Stimulated activated CD4-positive, alpha-beta T cell treated with anti-CD3 and anti-CD28 coated beads, Interleukin-4, amount 100 ng/mL, for 4 hours (primary cell): ENCODE data around the gene DBP.
A peak's percentile ranks its signal among the peaks of the same experiment; 100 is the strongest.
"Not testable (repeated sequence)": the region's sequence is repeated elsewhere in the genome, so short reads cannot be mapped to it uniquely, and the experiment has no call there.

Experiments used
- DNase-seq, 2 experiments: peaks; one replicate each; pipeline ENCODE4 v3.0.0-alpha.2; 2020

The DBP gene

GRCh38 chr19:48636859-48637448 lies at the start of gene DBP:
DBP (minus strand) TSS chr19:48637379; CDS start chr19:48636994, 385 bp downstream.
- DNase-seq, result no peak

- not testable (repeated sequence) for DNase-seq
These were observed 49.5 kb upstream of the DBP start for GRCh38 chr19:48686637-48687036.

GRCh38 chr19:48686088-48686487 lies 48.9 kb upstream of the DBP start:
- DNase-seq, result no peak

GRCh38 chr19:48685583-48685982 lies 48.4 kb upstream of the DBP start:
- no peak for DNase-seq

DNA sequence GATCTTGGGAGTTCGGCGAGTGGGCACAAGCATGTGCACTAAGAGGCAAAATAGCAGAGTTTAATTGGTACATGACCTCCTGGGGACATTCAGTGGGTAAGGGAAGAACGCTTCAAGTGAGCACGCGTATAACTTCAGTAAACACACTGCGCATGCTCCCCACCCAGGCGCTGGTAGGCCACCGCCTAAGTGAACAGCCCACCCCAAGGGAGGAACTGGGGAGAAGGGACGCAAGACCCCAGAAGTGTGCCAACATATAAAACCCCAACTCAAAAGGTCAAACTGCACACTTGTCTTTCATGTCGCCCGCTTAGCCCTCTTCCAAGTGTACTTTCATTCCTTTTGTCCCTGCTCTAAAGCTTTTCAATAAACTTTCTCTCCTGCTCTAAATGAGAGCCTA lies 46.2 kb upstream of the DBP start:
- DNase-seq, result peak; percentile 23 to 37

DNA sequence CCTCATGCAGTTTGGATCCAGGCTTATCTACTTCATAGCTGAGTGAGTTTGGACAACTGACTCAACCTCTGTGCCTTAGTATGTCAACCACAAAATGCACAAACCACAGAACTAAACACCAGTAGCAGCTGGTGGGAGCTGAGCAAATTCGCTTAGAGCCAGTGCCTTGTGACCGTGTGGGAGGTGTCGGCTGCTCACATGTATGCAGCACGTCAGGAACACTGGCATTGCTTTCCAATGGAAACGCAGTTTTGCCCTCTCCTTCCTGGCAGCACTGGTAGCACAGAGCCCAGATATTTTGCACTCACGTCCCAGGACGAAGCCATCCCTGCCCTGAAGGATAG lies 43.9 kb upstream of the DBP start:
- no peak for DNase-seq

- no peak for DNase-seq
These were observed 43.4 kb upstream of the DBP start for GRCh38 chr19:48680436-48681126.

DNA sequence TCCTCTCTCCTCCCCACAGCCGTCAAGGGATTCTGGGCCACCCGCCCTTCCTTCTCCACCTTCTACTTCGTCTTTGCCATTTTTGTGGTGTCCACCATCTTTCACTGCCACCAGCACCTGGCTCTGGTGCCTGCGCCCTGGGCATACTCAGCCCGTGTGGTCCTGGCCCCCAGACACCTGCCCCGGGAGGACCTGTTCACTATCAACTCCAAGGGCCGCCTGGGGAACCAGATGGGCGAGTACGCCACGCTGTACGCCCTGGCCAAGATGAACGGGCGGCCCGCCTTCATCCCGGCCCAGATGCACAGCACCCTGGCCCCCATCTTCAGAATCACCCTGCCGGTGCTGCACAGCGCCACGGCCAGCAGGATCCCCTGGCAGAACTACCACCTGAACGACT lies 42.8 kb upstream of the DBP start:
- DNase-seq, result not testable (repeated sequence)

DNA sequence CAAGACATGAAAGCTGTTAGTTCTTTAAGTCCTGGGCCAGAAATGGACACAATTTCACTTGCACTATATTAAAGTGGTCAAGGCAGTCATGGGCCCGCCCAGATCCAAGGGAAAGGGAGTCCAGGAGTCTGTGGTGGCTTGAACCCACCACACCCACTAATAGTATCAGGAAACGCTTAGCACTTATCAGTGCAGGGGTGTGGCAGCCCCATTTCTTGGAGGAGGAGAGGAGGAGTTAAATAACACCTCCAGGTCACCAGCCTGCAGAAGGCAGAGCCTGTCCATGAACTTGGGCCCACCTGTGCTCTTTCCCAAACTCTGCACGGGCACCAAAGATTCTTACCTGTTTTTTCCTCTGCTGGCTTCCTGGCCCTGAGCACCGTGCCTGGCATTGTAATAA lies 41.0 kb upstream of the DBP start:
- no peak for DNase-seq

GRCh38 chr19:48676887-48677286 lies 39.7 kb upstream of the DBP start:
- DNase-seq, result no peak

- no peak for DNase-seq
These were observed 39.3 kb upstream of the DBP start for GRCh38 chr19:48676487-48676886.

DNA sequence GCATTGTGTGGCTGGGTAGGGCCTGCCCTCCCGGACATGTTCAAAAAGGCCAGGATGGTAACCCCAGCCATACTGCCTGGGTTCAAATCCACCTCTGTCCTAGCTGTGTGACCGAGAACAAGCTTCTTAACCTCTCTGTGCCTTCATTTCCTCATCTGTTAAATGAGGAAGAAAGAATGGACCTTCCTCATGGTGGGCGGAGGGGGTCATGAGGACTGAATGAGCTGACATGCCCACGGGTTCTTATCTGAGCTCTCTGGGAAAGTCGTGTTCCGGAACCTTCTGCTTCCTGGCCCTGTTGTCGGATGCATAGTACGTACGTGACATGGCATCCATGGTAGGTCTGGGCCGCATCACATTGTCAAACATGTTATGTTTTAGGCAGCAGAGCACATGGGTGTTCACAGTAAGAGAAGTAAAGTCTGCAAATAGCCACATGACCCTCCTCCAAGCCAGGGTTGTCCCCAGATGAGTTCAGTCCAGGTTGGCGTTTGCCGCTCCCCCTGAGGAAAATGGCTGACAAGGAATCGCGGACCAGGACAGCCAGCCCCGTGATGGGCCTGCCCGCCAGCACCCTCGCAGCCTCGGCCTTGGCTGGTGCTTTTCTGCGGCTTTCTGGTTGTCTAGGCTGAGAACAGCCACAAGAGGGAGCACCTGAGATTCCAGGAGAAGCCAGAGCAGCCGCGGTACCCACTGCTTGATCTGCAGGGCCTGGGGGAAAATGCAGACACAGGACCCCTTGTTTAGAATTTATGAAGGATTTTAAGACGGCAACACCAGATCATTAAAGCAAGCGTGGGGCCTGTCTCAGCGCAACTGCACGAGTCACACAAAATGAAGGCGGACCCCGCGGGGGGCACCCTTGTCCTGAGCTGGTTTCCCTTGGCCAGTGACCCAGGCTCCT lies 38.0 kb upstream of the DBP start:
- peak; percentile 58 to 67 for DNase-seq

DNA sequence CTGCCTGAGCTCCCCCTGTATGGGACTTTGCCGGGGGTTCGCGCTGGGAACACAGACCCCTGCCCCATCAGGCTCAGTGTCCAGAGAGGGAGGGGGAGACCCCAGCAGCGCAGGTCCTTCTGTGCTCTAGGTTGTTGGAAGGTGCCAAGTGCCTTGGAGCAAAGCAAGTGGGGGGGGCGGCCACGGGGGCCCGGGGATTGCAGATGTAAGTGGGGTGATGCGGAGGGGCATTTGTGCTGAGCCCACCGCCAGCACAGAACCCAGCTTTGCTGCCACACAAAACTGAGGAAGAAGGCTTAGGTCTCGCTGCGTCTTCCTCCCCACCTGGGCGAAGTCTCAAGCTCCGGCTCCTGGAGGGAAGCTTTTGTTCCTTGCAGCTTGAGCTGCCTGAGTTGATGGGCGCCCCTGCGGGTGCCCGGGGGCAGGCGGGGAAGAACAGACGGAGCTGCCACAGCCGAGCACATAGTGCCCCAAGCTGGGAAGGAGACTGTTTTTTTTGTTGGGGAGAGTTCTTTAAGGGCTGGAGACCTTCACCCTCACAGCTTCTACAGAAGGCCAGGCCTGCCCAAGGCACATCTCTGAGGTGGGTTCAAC lies 37.1 kb upstream of the DBP start:
- no peak for DNase-seq

GRCh38 chr19:48673436-48674100 lies 36.4 kb upstream of the DBP start:
- DNase-seq, result no peak

DNA sequence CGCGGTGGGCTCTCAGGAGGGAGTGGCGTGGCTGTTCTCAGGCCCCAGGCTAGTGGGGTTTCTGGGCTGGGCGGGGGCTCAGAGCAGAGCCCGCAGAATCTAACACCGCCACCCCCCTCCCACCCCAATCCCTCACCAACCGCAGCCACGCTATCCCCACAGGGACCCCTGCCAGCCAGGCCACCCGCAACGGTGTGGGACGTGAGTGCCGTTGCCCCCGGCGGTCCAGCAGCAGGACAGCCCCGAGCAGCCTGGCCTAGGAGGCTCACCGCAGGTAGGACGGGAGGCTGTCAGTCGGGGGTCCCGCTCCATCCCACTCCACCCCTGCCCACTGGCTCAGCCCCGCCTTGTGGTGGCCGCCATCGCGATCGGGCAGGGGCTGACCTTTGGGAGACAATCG lies 35.8 kb upstream of the DBP start, which contains the start of gene NTN5:
Gene NTN5 (minus strand): TSS at position 24 of the 400 bp plus-strand sequence. CDS start 2,031 bp downstream, outside the sequence.
- DNase-seq, result no peak

- no peak for DNase-seq
These were observed 34.3 kb upstream of the DBP start for GRCh38 chr19:48671446-48671995.

GRCh38 chr19:48670699-48671445 lies 33.7 kb upstream of the DBP start:
- DNase-seq, result no peak

GRCh38 chr19:48669903-48670668 lies 32.9 kb upstream of the DBP start:
- no peak for DNase-seq

GRCh38 chr19:48668761-48669160 lies 31.6 kb upstream of the DBP start:
- no peak for DNase-seq

DNA sequence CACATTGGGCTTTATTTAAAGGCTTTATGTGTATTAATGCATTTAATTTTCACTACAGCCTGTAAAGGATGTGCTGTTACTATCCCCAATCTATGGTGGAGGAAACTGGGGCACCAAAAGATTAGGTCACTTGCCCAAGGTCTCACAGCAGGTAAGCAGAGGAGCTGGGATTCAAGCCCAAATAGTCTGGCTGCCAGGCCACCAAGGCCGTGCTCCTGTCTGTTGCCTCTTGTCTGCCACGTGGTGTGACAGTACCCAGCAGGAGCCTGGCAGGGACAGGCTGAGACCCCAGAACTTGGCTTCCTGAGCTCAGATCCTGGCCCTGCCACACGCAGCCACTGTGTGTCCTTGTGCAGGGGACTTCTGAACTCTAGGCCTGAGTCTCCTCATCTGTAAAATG lies 31.2 kb upstream of the DBP start:
- no peak for DNase-seq

DNA sequence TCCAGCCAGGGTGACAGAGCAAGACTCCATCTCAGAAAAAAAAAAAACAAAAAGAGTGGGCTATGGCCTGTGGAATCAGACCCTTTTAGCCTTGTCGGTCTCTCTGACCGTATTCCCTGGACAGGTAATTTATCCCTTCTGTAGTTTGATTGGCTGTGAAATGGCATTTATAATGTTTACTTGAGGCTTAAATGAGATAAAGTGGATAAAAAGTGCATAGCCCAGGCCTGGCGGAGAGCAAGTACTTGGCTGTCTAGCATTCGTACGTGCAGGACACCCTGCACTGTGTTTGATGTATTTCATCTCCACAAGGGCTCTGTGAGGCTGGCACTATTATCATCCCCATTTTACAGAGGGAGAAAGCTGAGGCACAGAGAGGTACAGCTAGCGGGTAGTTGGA lies 28.6 kb upstream of the DBP start:
- DNase-seq, result no peak
